ENCODE results near the gene PHETA1. TPM values are rescaled to one million over a fixed set of nuclear protein-coding genes. Genes with fewer than 3 reads are reported as not detected.

PHETA1 gene
- polyA plus RNA-seq, 2 of the 4 experiments (the other 2 are of a cell fraction) = 2.9 to 7.1 TPM

DNA sequence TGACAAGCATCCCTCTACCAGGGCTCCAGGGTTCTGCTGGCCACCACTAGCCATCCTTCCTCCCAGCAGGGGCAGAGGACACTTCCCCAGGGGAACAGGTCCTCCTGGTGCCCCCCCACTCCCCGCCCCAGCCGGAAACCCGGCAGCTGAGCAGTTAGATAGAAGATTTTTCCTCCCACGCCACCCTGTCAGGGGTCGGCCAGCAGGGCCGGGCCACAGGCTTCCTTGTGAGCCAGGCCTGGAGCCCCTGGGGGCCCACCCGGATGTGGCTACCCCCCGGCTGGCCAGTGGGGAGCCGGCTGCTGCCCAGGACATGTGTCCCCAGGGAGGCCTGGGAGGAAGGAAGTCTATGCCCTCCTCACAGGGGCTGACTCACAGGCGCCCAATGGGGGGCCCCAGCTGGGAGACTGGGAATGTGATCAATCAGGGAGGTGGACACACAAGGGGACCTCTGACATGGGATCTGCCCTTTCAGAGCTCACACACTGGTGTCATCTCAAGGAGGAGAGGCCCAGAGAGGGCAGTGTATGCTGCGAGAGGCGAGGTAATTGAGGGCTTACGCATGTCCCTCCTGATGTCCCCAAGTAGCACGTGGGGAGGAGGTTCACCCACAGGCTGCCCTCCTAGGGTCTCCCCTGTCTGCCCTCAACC, 41.0 kb upstream of the PHETA1 start (continued):
- TF ChIP-seq, protein P1, sequence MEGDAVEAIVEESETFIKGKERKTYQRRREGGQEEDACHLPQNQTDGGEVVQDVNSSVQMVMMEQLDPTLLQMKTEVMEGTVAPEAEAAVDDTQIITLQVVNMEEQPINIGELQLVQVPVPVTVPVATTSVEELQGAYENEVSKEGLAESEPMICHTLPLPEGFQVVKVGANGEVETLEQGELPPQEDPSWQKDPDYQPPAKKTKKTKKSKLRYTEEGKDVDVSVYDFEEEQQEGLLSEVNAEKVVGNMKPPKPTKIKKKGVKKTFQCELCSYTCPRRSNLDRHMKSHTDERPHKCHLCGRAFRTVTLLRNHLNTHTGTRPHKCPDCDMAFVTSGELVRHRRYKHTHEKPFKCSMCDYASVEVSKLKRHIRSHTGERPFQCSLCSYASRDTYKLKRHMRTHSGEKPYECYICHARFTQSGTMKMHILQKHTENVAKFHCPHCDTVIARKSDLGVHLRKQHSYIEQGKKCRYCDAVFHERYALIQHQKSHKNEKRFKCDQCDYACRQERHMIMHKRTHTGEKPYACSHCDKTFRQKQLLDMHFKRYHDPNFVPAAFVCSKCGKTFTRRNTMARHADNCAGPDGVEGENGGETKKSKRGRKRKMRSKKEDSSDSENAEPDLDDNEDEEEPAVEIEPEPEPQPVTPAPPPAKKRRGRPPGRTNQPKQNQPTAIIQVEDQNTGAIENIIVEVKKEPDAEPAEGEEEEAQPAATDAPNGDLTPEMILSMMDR (IDR thresholded peaks at IDR 0.05) = no peak

DNA sequence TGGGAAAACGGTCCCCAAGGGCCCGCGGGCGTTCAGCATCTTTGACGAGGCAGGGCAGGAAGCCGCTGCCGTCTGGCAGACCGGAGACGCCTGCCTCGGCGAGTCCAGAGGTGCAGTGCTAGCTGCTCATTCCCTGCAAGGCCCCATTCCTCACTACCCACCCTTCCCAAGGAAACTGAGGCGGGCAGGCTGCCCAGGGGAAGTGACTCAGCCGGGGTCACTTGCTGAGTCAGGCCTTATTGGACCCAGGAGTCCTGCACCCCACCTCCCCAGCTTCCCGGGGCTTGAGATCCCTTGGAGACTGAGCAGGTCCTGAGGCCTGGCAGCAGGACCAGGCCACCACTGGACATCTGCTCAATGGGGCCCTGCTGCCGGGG, 40.5 kb upstream of the PHETA1 start:
- H3K4me3 ChIP-seq = no peak overlapping the region
- FAIRE-seq (no peak), DNase-seq (ENCODE audit: low read depth in 1 of 2, low spot score in 1 of 2) (no peak), ATAC-seq (no peak)
- POLR2A ChIA-PET = no interaction called here
- WGBS (ENCODE audit: missing lambda C conversion rate) = 75% methylated on average over 14 of the region's 15 CpGs
- peaks cover 44% of the 10 kb centered on the region for H3K4me1 ChIP-seq
- peak overlapping the region; percentile 11; the same call in 1 of the 3 replicates for H3K4me2 ChIP-seq
- TF ChIP-seq, protein P2, sequence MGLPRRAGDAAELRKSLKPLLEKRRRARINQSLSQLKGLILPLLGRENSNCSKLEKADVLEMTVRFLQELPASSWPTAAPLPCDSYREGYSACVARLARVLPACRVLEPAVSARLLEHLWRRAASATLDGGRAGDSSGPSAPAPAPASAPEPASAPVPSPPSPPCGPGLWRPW (IDR thresholded peaks at IDR 0.05) = no peak
- TF ChIP-seq HOXA7 (CRISPR knock-in tag; IDR thresholded peaks at IDR 0.05) = no peak
- no peak for TF ChIP-seq KDM1A (IDR thresholded peaks at IDR 0.05; ENCODE audit: low read depth)
- no peak for TF ChIP-seq HEYL (CRISPR knock-in tag; IDR thresholded peaks at IDR 0.05)
- peak overlapping the region in 1 of 2 experiments; percentile 82; a peak in 4 of 6 replicates for H3K27ac ChIP-seq
- no peaks in the 10 kb centered on the region for H3K9me3 ChIP-seq
- CTCF ChIA-PET = interaction anchor here (0.6 to 8.6 kb wide), 4 partner anchors 12 to 521 kb away, joined by 3 to 103 read pairs (median 3); no protein-coding TSS in a partner anchor

DNA sequence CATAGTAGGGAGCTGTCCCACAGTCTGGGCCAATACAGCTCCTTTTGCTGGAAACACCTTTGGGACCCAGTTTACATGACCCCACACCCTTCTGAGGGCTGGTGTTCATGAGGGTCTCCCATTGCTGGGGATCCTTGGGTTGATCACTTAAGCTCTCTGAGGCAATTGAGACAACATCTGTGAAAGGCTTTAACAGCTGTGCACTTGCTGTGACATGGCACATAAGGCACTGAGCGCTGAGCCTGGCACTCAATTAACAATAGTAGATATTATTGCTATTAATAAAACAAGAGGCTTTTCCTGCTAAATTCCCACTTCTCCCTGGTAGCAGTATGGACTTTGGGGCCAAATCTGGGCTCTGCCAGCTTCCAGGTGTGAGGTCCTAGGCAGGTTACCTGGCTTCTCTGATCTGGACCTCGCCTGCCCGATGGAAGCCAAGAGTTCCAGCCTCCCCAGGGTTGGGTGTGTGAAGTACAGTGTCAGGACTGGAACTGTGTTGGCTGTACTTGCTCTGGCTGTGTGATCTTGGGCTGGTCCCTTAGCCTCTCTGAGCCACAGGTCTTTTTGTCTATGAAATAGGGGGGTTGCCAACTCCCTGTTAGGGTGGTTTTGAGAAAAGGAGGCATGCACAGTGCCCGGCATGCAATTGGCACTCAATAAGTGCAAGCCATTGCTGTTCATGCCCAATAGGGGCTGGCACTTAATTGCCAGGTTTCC, 39.9 kb upstream of the PHETA1 start:
- no peak for FAIRE-seq

More for the DNA sequence above, 39.9 kb upstream of the PHETA1 start:
- TF ChIP-seq KDM1A (IDR thresholded peaks at IDR 0.05; ENCODE audit: low read depth) (peak; percentile 26; the same call in 1 of the 2 replicates), POLR2AphosphoS2 (conservative IDR thresholded peaks at IDR 0.05; ENCODE audit: low read length) (no peak), SMC3 (IDR thresholded peaks at IDR 0.05) (no peak), HDAC2 (IDR thresholded peaks at IDR 0.05) (no peak), ZSCAN20 (CRISPR knock-in tag; IDR thresholded peaks at IDR 0.05) (no peak), HOXA7 (CRISPR knock-in tag; IDR thresholded peaks at IDR 0.05) (no peak), BHLHE40 (IDR thresholded peaks at IDR 0.05; ENCODE audit: low read depth, low read length) (no peak), RNF2 (IDR thresholded peaks at IDR 0.05; ENCODE audit: borderline replicate concordance, low read depth) (no peak), GATA3 (IDR thresholded peaks at IDR 0.05; ENCODE audit: borderline replicate concordance) (no peak), RCOR1 (IDR thresholded peaks at IDR 0.05; ENCODE audit: low read depth, low read length) (no peak), HEYL (CRISPR knock-in tag; IDR thresholded peaks at IDR 0.05) (no peak), NPAS2 (CRISPR knock-in tag; IDR thresholded peaks at IDR 0.05; ENCODE audit: borderline replicate concordance) (no peak), RAD21 (conservative IDR thresholded peaks at IDR 0.05 in 1 of 2, IDR thresholded peaks at IDR 0.05 in 1 of 2) (no peak), MAFK (IDR thresholded peaks at IDR 0.05; ENCODE audit: partially characterized antibody) (no peak), TFCP2L1 (CRISPR knock-in tag; IDR thresholded peaks at IDR 0.05) (no peak), ZFP36 (IDR thresholded peaks at IDR 0.05; ENCODE audit: borderline replicate concordance, partially characterized antibody) (peak; percentile 41)
- TF ChIP-seq, protein P3, sequence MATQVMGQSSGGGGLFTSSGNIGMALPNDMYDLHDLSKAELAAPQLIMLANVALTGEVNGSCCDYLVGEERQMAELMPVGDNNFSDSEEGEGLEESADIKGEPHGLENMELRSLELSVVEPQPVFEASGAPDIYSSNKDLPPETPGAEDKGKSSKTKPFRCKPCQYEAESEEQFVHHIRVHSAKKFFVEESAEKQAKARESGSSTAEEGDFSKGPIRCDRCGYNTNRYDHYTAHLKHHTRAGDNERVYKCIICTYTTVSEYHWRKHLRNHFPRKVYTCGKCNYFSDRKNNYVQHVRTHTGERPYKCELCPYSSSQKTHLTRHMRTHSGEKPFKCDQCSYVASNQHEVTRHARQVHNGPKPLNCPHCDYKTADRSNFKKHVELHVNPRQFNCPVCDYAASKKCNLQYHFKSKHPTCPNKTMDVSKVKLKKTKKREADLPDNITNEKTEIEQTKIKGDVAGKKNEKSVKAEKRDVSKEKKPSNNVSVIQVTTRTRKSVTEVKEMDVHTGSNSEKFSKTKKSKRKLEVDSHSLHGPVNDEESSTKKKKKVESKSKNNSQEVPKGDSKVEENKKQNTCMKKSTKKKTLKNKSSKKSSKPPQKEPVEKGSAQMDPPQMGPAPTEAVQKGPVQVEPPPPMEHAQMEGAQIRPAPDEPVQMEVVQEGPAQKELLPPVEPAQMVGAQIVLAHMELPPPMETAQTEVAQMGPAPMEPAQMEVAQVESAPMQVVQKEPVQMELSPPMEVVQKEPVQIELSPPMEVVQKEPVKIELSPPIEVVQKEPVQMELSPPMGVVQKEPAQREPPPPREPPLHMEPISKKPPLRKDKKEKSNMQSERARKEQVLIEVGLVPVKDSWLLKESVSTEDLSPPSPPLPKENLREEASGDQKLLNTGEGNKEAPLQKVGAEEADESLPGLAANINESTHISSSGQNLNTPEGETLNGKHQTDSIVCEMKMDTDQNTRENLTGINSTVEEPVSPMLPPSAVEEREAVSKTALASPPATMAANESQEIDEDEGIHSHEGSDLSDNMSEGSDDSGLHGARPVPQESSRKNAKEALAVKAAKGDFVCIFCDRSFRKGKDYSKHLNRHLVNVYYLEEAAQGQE (IDR thresholded peaks at IDR 0.05) = no peak
- Histone ChIP-seq H3K4me2 (no peak overlapping the region; the same call in 2 of the 3 replicates), H3K4me3 (no peak overlapping the region), H3K4me1 (peaks cover 42% of the 10 kb centered on the region), H3K9me3 (no peaks in the 10 kb centered on the region), H3K27ac (peak overlapping the region in 1 of 2 experiments; percentile 82; a peak in 2 of 6 replicates)
- POLR2A ChIA-PET = interaction anchor here (0.8 kb wide), 1 partner anchor 277 kb away, joined by 3 read pairs; the partner anchor contains the start of genes ACAD10 and BRAP
- no peak for ATAC-seq
- no peak for DNase-seq (ENCODE audit: low read depth in 1 of 2, low spot score in 1 of 2)
- 96% methylated on average over 4 of the region's 4 CpGs for WGBS (ENCODE audit: missing lambda C conversion rate)
- CTCF ChIA-PET = interaction anchor here (0.7 to 8.6 kb wide), 2 partner anchors 11 to 520 kb away, joined by 3 to 103 read pairs; no protein-coding TSS in a partner anchor

Measured in A549 (cell line).